ENCODE data around the gene TRAF6. TPM values are rescaled to one million over a fixed set of nuclear protein-coding genes. Genes with fewer than 3 reads are reported as not detected.
A peak's percentile ranks its signal among the peaks of the same experiment; 100 is the strongest.

The TRAF6 gene
- total RNA-seq, 2 donors from 2014 or later, result 10.0 to 10.7 TPM

- Histone ChIP-seq H3K4me3 (no peak overlapping the region), H3K27ac (no peak overlapping the region), H3K27me3 (no peaks in the 10 kb centered on the region), H3K9me3 (no peaks in the 10 kb centered on the region), H3K36me3 (no peaks in the 10 kb centered on the region), H3K4me1 (peaks cover 0 to 20% of the 10 kb centered on the region in 2 donors)
- DNase-seq (ENCODE audit: low spot score), result no peak
- TF ChIP-seq, protein P1, sequence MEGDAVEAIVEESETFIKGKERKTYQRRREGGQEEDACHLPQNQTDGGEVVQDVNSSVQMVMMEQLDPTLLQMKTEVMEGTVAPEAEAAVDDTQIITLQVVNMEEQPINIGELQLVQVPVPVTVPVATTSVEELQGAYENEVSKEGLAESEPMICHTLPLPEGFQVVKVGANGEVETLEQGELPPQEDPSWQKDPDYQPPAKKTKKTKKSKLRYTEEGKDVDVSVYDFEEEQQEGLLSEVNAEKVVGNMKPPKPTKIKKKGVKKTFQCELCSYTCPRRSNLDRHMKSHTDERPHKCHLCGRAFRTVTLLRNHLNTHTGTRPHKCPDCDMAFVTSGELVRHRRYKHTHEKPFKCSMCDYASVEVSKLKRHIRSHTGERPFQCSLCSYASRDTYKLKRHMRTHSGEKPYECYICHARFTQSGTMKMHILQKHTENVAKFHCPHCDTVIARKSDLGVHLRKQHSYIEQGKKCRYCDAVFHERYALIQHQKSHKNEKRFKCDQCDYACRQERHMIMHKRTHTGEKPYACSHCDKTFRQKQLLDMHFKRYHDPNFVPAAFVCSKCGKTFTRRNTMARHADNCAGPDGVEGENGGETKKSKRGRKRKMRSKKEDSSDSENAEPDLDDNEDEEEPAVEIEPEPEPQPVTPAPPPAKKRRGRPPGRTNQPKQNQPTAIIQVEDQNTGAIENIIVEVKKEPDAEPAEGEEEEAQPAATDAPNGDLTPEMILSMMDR (IDR thresholded peaks at IDR 0.05), result no peak
Measured at GRCh38 chr11:36460220-36460619, 49.9 kb downstream of the TRAF6 start.

GRCh38 chr11:36459046-36459445 lies 51.0 kb downstream of the TRAF6 start:
- no peak overlapping the region for H3K27ac ChIP-seq
- no peaks in the 10 kb centered on the region for H3K36me3 ChIP-seq
- TF ChIP-seq, protein P1 (IDR thresholded peaks at IDR 0.05), result no peak
- H3K4me1 ChIP-seq, result peaks cover 0 to 29% of the 10 kb centered on the region in 2 donors
- no peaks in the 10 kb centered on the region for H3K27me3 ChIP-seq
- no peak overlapping the region for H3K4me3 ChIP-seq
- H3K9me3 ChIP-seq, result no peaks in the 10 kb centered on the region
- DNase-seq (ENCODE audit: low spot score), result no peak

- H3K4me1 ChIP-seq, result peaks cover 0 to 36% of the 10 kb centered on the region in 2 donors
Measured at GRCh38 chr11:36458129-36458915, 51.8 kb downstream of the TRAF6 start.

DNA sequence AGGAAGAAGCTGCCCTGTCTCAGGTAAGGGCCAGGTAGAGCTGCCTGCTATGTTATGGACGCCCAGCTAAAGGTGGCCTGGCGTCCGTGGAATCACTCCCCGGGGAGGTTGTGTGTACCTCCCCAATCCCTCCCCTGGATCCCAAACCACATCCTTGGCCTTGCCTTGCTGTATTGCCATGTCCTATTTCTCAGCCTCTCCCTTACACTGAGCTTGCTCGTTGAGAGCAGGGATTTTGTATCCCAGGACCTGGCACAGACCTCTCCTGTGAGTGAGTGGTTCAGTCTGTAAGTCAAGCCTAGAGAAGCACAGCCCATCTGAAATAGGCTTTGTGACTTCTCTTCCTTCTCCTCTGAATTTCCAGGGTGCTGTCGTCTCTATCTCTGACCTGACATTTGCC lies 53.9 kb downstream of the TRAF6 start:
- Histone ChIP-seq H3K36me3 (no peaks in the 10 kb centered on the region), H3K4me1 (peaks cover 0 to 41% of the 10 kb centered on the region in 2 donors), H3K27me3 (no peaks in the 10 kb centered on the region), H3K9me3 (no peaks in the 10 kb centered on the region), H3K4me3 (no peak overlapping the region), H3K27ac (peak overlapping the region; percentile 77 to 83)
- no peak for DNase-seq (ENCODE audit: low spot score)
- TF ChIP-seq, protein P1 (IDR thresholded peaks at IDR 0.05), result no peak

More at GRCh38 chr11:36458129-36458915, 51.8 kb downstream of the TRAF6 start:
- TF ChIP-seq, protein P1 (IDR thresholded peaks at IDR 0.05), result no peak
- Histone ChIP-seq H3K36me3 (no peaks in the 10 kb centered on the region), H3K4me3 (no peak overlapping the region), H3K27ac (no peak overlapping the region), H3K27me3 (no peaks in the 10 kb centered on the region), H3K9me3 (no peaks in the 10 kb centered on the region)
- DNase-seq (ENCODE audit: low spot score), result no peak

DNA sequence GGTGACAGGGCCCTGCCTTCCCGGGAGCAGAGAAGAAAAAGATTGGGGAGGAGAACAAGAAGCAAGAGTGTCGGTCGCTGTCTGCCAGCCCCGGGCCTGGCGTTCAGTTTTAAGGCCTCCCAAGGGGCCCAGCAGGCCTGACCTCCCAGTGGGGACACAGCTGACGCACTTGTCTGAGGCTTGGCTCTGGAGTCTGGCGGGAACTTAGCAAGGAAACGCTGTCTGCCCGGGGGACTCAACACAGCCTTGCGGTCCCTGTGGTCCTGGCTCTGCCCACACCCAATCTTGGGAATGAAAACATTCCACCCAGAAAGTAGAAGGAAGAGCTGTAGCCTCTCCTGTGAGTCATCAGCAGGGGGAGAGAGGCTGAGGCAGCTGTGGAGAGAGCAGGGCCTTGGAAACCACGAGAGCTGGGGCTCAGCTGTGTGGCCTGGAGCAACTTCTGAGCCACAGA lies 54.4 kb downstream of the TRAF6 start:
- Histone ChIP-seq H3K27ac (peak overlapping the region; percentile 77 to 83), H3K4me1 (peaks cover 0 to 45% of the 10 kb centered on the region in 2 donors), H3K36me3 (no peaks in the 10 kb centered on the region), H3K9me3 (no peaks in the 10 kb centered on the region), H3K27me3 (no peaks in the 10 kb centered on the region), H3K4me3 (no peak overlapping the region)
- peak; percentile 94 for DNase-seq (ENCODE audit: low spot score)
- TF ChIP-seq, protein P1 (IDR thresholded peaks at IDR 0.05), result no peak
